Muscle layer of duodenum (tissue), 2 donors: ENCODE measurements around the gene SH3BP5.

Experiments
- H3K27ac ChIP-seq: one replicate; pipeline ENCODE4 v1.7.0; 2013; ENCODE audit warnings: mild to moderate bottlenecking, low read length
- H3K27me3 ChIP-seq: one replicate; pipeline ENCODE4 v1.7.0; 2013; ENCODE audit warnings: low read depth, mild to moderate bottlenecking, control low read depth, low read length
- H3K36me3 ChIP-seq, 2 donors: one replicate each; pipeline ENCODE4 v1.7.0; 2013; ENCODE audit warnings: low read length in 2 of 2, control low read depth in 1 of 2, mild to moderate bottlenecking in 1 of 2; ENCODE audit not compliant: insufficient read depth in 2 of 2, control insufficient read depth in 1 of 2
- H3K4me1 ChIP-seq, 2 donors: one replicate each; pipeline ENCODE4 v1.7.0; 2013; ENCODE audit warnings: low read length in 2 of 2, mild to moderate bottlenecking in 2 of 2, control low read depth in 1 of 2, moderate library complexity in 1 of 2; ENCODE audit not compliant: insufficient read depth in 2 of 2, control insufficient read depth in 1 of 2
- H3K4me3 ChIP-seq, 2 donors: one replicate each; pipeline ENCODE4 v1.7.0; 2013; ENCODE audit warnings: low read length in 2 of 2, low read depth in 1 of 2, mild to moderate bottlenecking in 1 of 2
- H3K9me3 ChIP-seq, 2 donors: one replicate each; pipeline ENCODE4 v1.7.0; 2013; ENCODE audit warnings: low read length in 2 of 2, control low read depth in 1 of 2, mild to moderate bottlenecking in 1 of 2; ENCODE audit not compliant: control insufficient read depth in 1 of 2
- donor health status: healthy.

SH3BP5 gene

GRCh38 chr3:15323063-15323462 is 9.3 kb downstream of the SH3BP5 start:
- Histone ChIP-seq H3K4me1 (peaks cover 12 to 53% of the 10 kb centered on the region in 2 donors), H3K9me3 (no peaks in the 10 kb centered on the region), H3K27me3 (no peaks in the 10 kb centered on the region), H3K4me3 (no peak overlapping the region), H3K27ac (no peak overlapping the region), H3K36me3 (peaks cover 0 to 4% of the 10 kb centered on the region in 2 donors)

- peaks cover 12 to 48% of the 10 kb centered on the region in 2 donors for H3K4me1 ChIP-seq
- H3K9me3 ChIP-seq = no peaks in the 10 kb centered on the region
- no peak overlapping the region for H3K4me3 ChIP-seq
- H3K36me3 ChIP-seq = peaks cover 0 to 3% of the 10 kb centered on the region in 2 donors
- H3K27me3 ChIP-seq = no peaks in the 10 kb centered on the region
- H3K27ac ChIP-seq = no peak overlapping the region
Measured at GRCh38 chr3:15321349-15321748, 11.0 kb downstream of the SH3BP5 start.

GRCh38 chr3:15319575-15319974 is 12.8 kb downstream of the SH3BP5 start:
- Histone ChIP-seq H3K27me3 (no peaks in the 10 kb centered on the region), H3K9me3 (no peaks in the 10 kb centered on the region), H3K27ac (peak overlapping the region; percentile 59), H3K4me3 (no peak overlapping the region), H3K36me3 (no peaks in the 10 kb centered on the region), H3K4me1 (peaks cover 12 to 41% of the 10 kb centered on the region in 2 donors)

- Histone ChIP-seq H3K4me1 (peaks cover 12 to 38% of the 10 kb centered on the region in 2 donors), H3K36me3 (no peaks in the 10 kb centered on the region), H3K27ac (peak overlapping the region; percentile 42), H3K27me3 (no peaks in the 10 kb centered on the region), H3K4me3 (no peak overlapping the region), H3K9me3 (no peaks in the 10 kb centered on the region)
Measured at GRCh38 chr3:15319136-15319535, 13.2 kb downstream of the SH3BP5 start.

GRCh38 chr3:15318661-15319060 is 13.7 kb downstream of the SH3BP5 start:
- Histone ChIP-seq H3K4me1 (peaks cover 12 to 33% of the 10 kb centered on the region in 2 donors), H3K36me3 (no peaks in the 10 kb centered on the region), H3K27ac (peak overlapping the region; percentile 42), H3K9me3 (no peaks in the 10 kb centered on the region), H3K4me3 (no peak overlapping the region), H3K27me3 (no peaks in the 10 kb centered on the region)

GRCh38 chr3:15316998-15317435 is 15.4 kb downstream of the SH3BP5 start:
- no peaks in the 10 kb centered on the region for H3K36me3 ChIP-seq
- no peaks in the 10 kb centered on the region for H3K9me3 ChIP-seq
- no peak overlapping the region for H3K4me3 ChIP-seq
- peak overlapping the region; percentile 30 for H3K27ac ChIP-seq
- H3K4me1 ChIP-seq = peaks cover 12 to 25% of the 10 kb centered on the region in 2 donors
- H3K27me3 ChIP-seq = no peaks in the 10 kb centered on the region

- peaks cover 14 to 18% of the 10 kb centered on the region in 2 donors for H3K4me1 ChIP-seq
- no peak overlapping the region for H3K27ac ChIP-seq
- peaks cover 0 to 4% of the 10 kb centered on the region in 2 donors for H3K36me3 ChIP-seq
Measured at GRCh38 chr3:15315003-15315402, 17.4 kb downstream of the SH3BP5 start.

GRCh38 chr3:15314276-15314675 is 18.1 kb downstream of the SH3BP5 start:
- peaks cover 11 to 14% of the 10 kb centered on the region in 2 donors for H3K4me1 ChIP-seq

More at GRCh38 chr3:15315003-15315402, 17.4 kb downstream of the SH3BP5 start:
- Histone ChIP-seq H3K9me3 (no peaks in the 10 kb centered on the region), H3K27me3 (no peaks in the 10 kb centered on the region), H3K4me3 (no peak overlapping the region)

GRCh38 chr3:15313461-15313860 is 18.9 kb downstream of the SH3BP5 start:
- peaks cover 7 to 12% of the 10 kb centered on the region in 2 donors for H3K4me1 ChIP-seq
- no peaks in the 10 kb centered on the region for H3K9me3 ChIP-seq

More at GRCh38 chr3:15314276-15314675, 18.1 kb downstream of the SH3BP5 start:
- Histone ChIP-seq H3K27ac (no peak overlapping the region), H3K27me3 (no peaks in the 10 kb centered on the region), H3K9me3 (no peaks in the 10 kb centered on the region), H3K4me3 (no peak overlapping the region), H3K36me3 (peaks cover 0 to 5% of the 10 kb centered on the region in 2 donors)

GRCh38 chr3:15312550-15312949 is 19.8 kb downstream of the SH3BP5 start:
- H3K36me3 ChIP-seq = peaks cover 0 to 5% of the 10 kb centered on the region in 2 donors
- H3K9me3 ChIP-seq = no peaks in the 10 kb centered on the region
- no peak overlapping the region for H3K27ac ChIP-seq
- H3K4me3 ChIP-seq = no peak overlapping the region
- no peaks in the 10 kb centered on the region for H3K27me3 ChIP-seq
- H3K4me1 ChIP-seq = peaks cover 7 to 14% of the 10 kb centered on the region in 2 donors

More at GRCh38 chr3:15313461-15313860, 18.9 kb downstream of the SH3BP5 start:
- Histone ChIP-seq H3K27ac (no peak overlapping the region), H3K36me3 (peaks cover 0 to 5% of the 10 kb centered on the region in 2 donors), H3K4me3 (no peak overlapping the region), H3K27me3 (no peaks in the 10 kb centered on the region)

- peaks cover 7 to 14% of the 10 kb centered on the region in 2 donors for H3K4me1 ChIP-seq
- no peaks in the 10 kb centered on the region for H3K9me3 ChIP-seq
- no peaks in the 10 kb centered on the region for H3K27me3 ChIP-seq
- peak overlapping the region; percentile 42 for H3K27ac ChIP-seq
- H3K4me3 ChIP-seq = no peak overlapping the region
- H3K36me3 ChIP-seq = peaks cover 0 to 5% of the 10 kb centered on the region in 2 donors
Measured at GRCh38 chr3:15310491-15311370, 21.7 kb downstream of the SH3BP5 start.
